ENCODE results near the gene FIGN. TPM values are rescaled to one million over a fixed set of nuclear protein-coding genes. Genes with fewer than 3 reads are reported as not detected.

Gene FIGN
- total RNA-seq, 3 donors from 2014 or later (not counting 1 experiment from before 2014, with no cell fraction given): not detected

DNA sequence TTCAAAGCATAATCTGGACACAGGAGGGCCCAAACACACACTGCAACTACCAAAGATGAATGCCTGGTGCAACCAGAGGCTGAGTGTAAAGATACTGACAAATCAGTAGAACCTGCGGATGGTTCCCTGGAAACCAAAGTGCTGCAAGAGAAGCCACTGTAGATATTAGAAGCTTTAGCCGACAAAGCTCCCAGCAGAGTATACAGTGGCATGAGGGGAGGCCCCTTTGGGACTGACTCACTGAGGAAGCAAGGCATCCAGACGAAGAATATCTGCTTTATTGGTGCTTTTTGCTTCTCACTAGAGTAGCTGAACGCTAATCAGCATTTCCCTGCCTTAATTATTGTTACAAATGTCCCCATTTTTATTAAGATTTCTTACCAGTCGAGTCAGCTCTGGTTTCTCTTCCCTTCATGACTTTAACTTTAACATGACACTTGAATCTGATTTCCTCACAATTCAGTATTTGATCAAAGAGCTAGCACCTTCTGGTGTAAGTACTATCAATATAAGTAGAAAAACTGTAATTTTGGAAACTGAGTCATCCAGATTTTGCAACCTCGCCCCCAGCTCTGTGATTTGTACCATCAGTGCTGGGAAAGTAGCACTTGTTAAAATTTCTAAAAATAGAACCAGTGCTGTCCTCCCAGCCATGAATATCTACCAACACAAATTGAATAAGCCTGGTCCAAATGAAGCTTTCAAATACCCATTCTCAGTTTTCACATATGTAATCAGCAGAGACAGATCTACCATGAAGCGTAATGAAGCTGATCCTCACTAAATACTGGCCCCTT lies 34.2 kb downstream of the FIGN start:
- H3K9me3 ChIP-seq (ENCODE audit: control insufficient read depth, insufficient read depth, low read length): no peaks in the 10 kb centered on the region
- H3K4me1 ChIP-seq (ENCODE audit: control insufficient read depth, insufficient read depth, low read length): no peaks in the 10 kb centered on the region
- no peak overlapping the region for H3K27ac ChIP-seq (ENCODE audit: low read length)
- ATAC-seq: no peak
- no peaks in the 10 kb centered on the region for H3K4me1 Mint-ChIP-seq
- intact Hi-C loops (cut with micrococcal nuclease): no loop called here
- WGBS (ENCODE audit: insufficient coverage): 64% methylated on average over 7 of the region's 7 CpGs
- DNase-seq: no peak
- H3K4me3 Mint-ChIP-seq: no peak overlapping the region
- peaks cover 9 to 13% of the 10 kb centered on the region in 2 donors for H3K9me3 Mint-ChIP-seq
- H3K27me3 ChIP-seq (ENCODE audit: control insufficient read depth, insufficient read depth, low read length): no peaks in the 10 kb centered on the region
- H3K27me3 Mint-ChIP-seq (ENCODE audit: low read depth in 2 of 2): no peaks in the 10 kb centered on the region
- H3K36me3 ChIP-seq (ENCODE audit: control insufficient read depth, insufficient read depth, low read length): no peaks in the 10 kb centered on the region
- TF ChIP-seq, protein P1, sequence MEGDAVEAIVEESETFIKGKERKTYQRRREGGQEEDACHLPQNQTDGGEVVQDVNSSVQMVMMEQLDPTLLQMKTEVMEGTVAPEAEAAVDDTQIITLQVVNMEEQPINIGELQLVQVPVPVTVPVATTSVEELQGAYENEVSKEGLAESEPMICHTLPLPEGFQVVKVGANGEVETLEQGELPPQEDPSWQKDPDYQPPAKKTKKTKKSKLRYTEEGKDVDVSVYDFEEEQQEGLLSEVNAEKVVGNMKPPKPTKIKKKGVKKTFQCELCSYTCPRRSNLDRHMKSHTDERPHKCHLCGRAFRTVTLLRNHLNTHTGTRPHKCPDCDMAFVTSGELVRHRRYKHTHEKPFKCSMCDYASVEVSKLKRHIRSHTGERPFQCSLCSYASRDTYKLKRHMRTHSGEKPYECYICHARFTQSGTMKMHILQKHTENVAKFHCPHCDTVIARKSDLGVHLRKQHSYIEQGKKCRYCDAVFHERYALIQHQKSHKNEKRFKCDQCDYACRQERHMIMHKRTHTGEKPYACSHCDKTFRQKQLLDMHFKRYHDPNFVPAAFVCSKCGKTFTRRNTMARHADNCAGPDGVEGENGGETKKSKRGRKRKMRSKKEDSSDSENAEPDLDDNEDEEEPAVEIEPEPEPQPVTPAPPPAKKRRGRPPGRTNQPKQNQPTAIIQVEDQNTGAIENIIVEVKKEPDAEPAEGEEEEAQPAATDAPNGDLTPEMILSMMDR (IDR thresholded peaks at IDR 0.05): no peak
- no peak overlapping the region for H3K4me3 ChIP-seq (ENCODE audit: low read length)
- peaks cover 6% of the 10 kb centered on the region for H3K36me3 Mint-ChIP-seq
- no peak overlapping the region for H3K27ac Mint-ChIP-seq

DNA sequence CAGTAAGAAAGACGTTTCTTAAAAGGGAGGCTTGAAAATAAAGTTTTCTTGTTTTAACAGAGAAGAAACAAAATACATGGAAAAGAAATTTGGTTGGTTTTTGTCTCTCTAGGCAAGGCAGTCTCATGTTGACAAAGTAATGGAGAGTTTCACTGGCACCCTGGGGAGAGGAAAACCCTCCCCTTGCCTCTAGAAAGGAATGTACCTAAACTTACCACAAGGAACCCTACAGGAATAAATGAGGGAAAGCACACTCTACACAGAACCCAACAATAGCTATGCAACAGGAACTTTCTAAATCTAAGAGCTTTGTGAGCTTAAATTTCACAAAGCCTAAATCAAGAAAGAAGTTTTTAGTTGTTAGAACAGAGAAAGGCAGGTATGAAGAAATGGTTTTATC lies 37.0 kb downstream of the FIGN start:
- no peaks in the 10 kb centered on the region for H3K4me1 Mint-ChIP-seq
- H3K27ac Mint-ChIP-seq: no peak overlapping the region
- H3K36me3 Mint-ChIP-seq: peaks cover 6% of the 10 kb centered on the region
- no peaks in the 10 kb centered on the region for H3K27me3 ChIP-seq (ENCODE audit: control insufficient read depth, insufficient read depth, low read length)
- TF ChIP-seq, protein P1 (IDR thresholded peaks at IDR 0.05): no peak
- intact Hi-C loops (cut with micrococcal nuclease): no loop called here
- H3K4me3 ChIP-seq (ENCODE audit: low read length): no peak overlapping the region
- H3K27me3 Mint-ChIP-seq (ENCODE audit: low read depth in 2 of 2): no peaks in the 10 kb centered on the region
- H3K4me3 Mint-ChIP-seq: no peak overlapping the region
- 63% methylated on average over 1 of the region's 1 CpG for WGBS (ENCODE audit: insufficient coverage)
- H3K9me3 Mint-ChIP-seq: peaks cover 13 to 14% of the 10 kb centered on the region in 2 donors
- no peaks in the 10 kb centered on the region for H3K4me1 ChIP-seq (ENCODE audit: control insufficient read depth, insufficient read depth, low read length)
- H3K27ac ChIP-seq (ENCODE audit: low read length): no peak overlapping the region
- DNase-seq: no peak
- ATAC-seq: no peak
- H3K36me3 ChIP-seq (ENCODE audit: control insufficient read depth, insufficient read depth, low read length): no peaks in the 10 kb centered on the region
- H3K9me3 ChIP-seq (ENCODE audit: control insufficient read depth, insufficient read depth, low read length): no peaks in the 10 kb centered on the region

DNA sequence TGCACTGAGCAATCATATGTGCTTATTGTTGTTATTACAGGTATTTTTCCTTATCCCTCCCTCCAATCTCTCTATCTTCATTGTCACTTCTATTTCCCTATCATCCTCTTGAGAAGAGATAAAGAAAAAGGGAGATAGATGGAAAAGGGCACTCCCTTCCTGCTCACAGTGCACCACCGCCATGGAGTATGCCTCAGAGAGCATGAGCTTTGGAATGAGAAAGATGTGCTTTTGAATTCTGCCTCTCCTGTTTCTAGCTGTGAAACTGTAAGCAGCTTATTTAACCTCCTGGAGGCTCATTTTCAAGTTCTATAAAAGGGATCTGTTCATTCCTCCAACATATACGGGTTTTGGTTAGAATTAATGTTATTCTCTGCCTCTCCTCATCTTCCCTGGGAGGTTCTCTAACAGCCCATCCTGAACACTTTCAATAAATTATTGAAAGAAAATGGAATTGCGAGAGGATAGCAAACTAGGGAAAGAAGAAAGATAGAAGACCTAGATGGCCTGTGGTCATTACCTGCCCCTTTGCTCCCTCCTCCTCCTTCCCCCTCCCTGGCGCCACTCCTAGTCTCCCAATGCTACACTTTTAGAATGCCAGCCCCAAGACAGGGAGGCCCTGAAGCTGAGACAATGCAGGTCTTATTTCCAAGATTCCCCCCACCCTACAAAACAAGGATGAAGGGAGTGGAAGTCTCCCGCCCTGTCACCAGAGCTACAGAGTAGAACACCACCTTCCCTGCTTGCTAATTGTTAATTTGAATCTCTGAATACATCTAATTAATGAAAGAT lies 37.8 kb downstream of the FIGN start:
- H3K4me3 ChIP-seq (ENCODE audit: low read length): no peak overlapping the region
- no peaks in the 10 kb centered on the region for H3K9me3 ChIP-seq (ENCODE audit: control insufficient read depth, insufficient read depth, low read length)
- Mint-ChIP-seq H3K4me3 (no peak overlapping the region), H3K36me3 (peaks cover 6% of the 10 kb centered on the region), H3K4me1 (no peaks in the 10 kb centered on the region), H3K27ac (no peak overlapping the region), H3K9me3 (peaks cover 14% of the 10 kb centered on the region in 2 donors), H3K27me3 (ENCODE audit: low read depth in 2 of 2) (no peaks in the 10 kb centered on the region)
- no peaks in the 10 kb centered on the region for H3K36me3 ChIP-seq (ENCODE audit: control insufficient read depth, insufficient read depth, low read length)
- TF ChIP-seq, protein P1 (IDR thresholded peaks at IDR 0.05): no peak
- ATAC-seq: no peak
- intact Hi-C loops (cut with micrococcal nuclease): no loop called here
- no peak for DNase-seq
- H3K27ac ChIP-seq (ENCODE audit: low read length): no peak overlapping the region
- no peaks in the 10 kb centered on the region for H3K4me1 ChIP-seq (ENCODE audit: control insufficient read depth, insufficient read depth, low read length)
- no peaks in the 10 kb centered on the region for H3K27me3 ChIP-seq (ENCODE audit: control insufficient read depth, insufficient read depth, low read length)
- WGBS (ENCODE audit: insufficient coverage): 89% methylated on average over 3 of the region's 5 CpGs

Measured in natural killer cell (primary cell).